Testis (tissue), 2 donors: ENCODE results near the gene OSBPL9.

Experiments used
- POLR2A ChIP-seq: fragments of 450-650 bp; IDR thresholded peaks from one replicate; pipeline ENCODE4 v1.6.1; 2017; ENCODE audit warnings: antibody characterized with exemption, mild to moderate bottlenecking, moderate library complexity
- TF ChIP-seq, protein P1 (sequence below), 3 experiments: fragments of 450-650 bp in 2 of 3; fragments of 200-600 bp in 1 of 3; sonication (generic) in 1 of 3; IDR thresholded peaks; one replicate each; pipeline ENCODE4 v1.5.1; 2016 to 2019; ENCODE audit warnings: antibody characterized with exemption in 3 of 3, mild to moderate bottlenecking in 2 of 3, moderate library complexity in 1 of 3

GRCh38 chr1:51691920-51692319, 75.0 kb downstream of the OSBPL9 start:
- no peak for TF ChIP-seq POLR2A
- TF ChIP-seq, protein P1, sequence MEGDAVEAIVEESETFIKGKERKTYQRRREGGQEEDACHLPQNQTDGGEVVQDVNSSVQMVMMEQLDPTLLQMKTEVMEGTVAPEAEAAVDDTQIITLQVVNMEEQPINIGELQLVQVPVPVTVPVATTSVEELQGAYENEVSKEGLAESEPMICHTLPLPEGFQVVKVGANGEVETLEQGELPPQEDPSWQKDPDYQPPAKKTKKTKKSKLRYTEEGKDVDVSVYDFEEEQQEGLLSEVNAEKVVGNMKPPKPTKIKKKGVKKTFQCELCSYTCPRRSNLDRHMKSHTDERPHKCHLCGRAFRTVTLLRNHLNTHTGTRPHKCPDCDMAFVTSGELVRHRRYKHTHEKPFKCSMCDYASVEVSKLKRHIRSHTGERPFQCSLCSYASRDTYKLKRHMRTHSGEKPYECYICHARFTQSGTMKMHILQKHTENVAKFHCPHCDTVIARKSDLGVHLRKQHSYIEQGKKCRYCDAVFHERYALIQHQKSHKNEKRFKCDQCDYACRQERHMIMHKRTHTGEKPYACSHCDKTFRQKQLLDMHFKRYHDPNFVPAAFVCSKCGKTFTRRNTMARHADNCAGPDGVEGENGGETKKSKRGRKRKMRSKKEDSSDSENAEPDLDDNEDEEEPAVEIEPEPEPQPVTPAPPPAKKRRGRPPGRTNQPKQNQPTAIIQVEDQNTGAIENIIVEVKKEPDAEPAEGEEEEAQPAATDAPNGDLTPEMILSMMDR (IDR thresholded peaks at IDR 0.05), result no peak
